ENCODE results near the gene GATD1. TPM values are rescaled to one million over a fixed set of nuclear protein-coding genes. Genes with fewer than 3 reads are reported as not detected.

Gene GATD1
- total RNA-seq, 1 experiment from 2014 or later, result 39.9 TPM

GRCh38 chr11:794013-794765 lies 16.9 kb upstream of the GATD1 start:
- Histone ChIP-seq H3K27me3 (no peaks in the 10 kb centered on the region), H3K4me1 (peaks cover 25% of the 10 kb centered on the region), H3K9me3 (replicated peaks) (no peaks in the 10 kb centered on the region), H3K36me3 (no peaks in the 10 kb centered on the region), H3K27ac (no peak overlapping the region), H3K4me3 (no peak overlapping the region)
- DNase-seq, result peak in 1 of 2 experiments; percentile 24

GRCh38 chr11:793556-793955 lies 16.3 kb upstream of the GATD1 start:
- no peak overlapping the region for H3K4me3 ChIP-seq
- peak in 1 of 2 experiments; percentile 4 for DNase-seq
- H3K27me3 ChIP-seq, result no peaks in the 10 kb centered on the region
- H3K27ac ChIP-seq, result no peak overlapping the region
- peaks cover 31% of the 10 kb centered on the region for H3K4me1 ChIP-seq
- H3K9me3 ChIP-seq (replicated peaks), result no peaks in the 10 kb centered on the region
- H3K36me3 ChIP-seq, result no peaks in the 10 kb centered on the region

GRCh38 chr11:792873-793272 lies 15.6 kb upstream of the GATD1 start:
- H3K4me1 ChIP-seq, result peaks cover 32% of the 10 kb centered on the region
- H3K9me3 ChIP-seq (replicated peaks), result no peaks in the 10 kb centered on the region
- H3K27ac ChIP-seq, result no peak overlapping the region
- DNase-seq, result no peak
- no peaks in the 10 kb centered on the region for H3K27me3 ChIP-seq
- H3K36me3 ChIP-seq, result no peaks in the 10 kb centered on the region
- H3K4me3 ChIP-seq, result no peak overlapping the region

GRCh38 chr11:792535-792821 lies 15.2 kb upstream of the GATD1 start:
- no peak for DNase-seq
- no peak overlapping the region for H3K27ac ChIP-seq

GRCh38 chr11:791658-792534 lies 14.6 kb upstream of the GATD1 start:
- DNase-seq, result peak in 1 of 2 experiments; percentile 2
- Histone ChIP-seq H3K36me3 (no peaks in the 10 kb centered on the region), H3K27ac (no peak overlapping the region), H3K9me3 (replicated peaks) (no peaks in the 10 kb centered on the region), H3K4me1 (peaks cover 31% of the 10 kb centered on the region), H3K4me3 (no peak overlapping the region), H3K27me3 (no peaks in the 10 kb centered on the region)

More at GRCh38 chr11:792535-792821, 15.2 kb upstream of the GATD1 start:
- no peak overlapping the region for H3K4me3 ChIP-seq
- H3K27me3 ChIP-seq, result no peaks in the 10 kb centered on the region
- H3K4me1 ChIP-seq, result peaks cover 32% of the 10 kb centered on the region
- no peaks in the 10 kb centered on the region for H3K36me3 ChIP-seq
- H3K9me3 ChIP-seq (replicated peaks), result no peaks in the 10 kb centered on the region

GRCh38 chr11:790721-791564 lies 13.7 kb upstream of the GATD1 start:
- peaks cover 32% of the 10 kb centered on the region for H3K4me1 ChIP-seq
- peak; percentile 61 to 65 for DNase-seq
- H3K27ac ChIP-seq, result no peak overlapping the region
- H3K4me3 ChIP-seq, result no peak overlapping the region
- no peaks in the 10 kb centered on the region for H3K9me3 ChIP-seq (replicated peaks)
- H3K36me3 ChIP-seq, result no peaks in the 10 kb centered on the region
- H3K27me3 ChIP-seq, result no peaks in the 10 kb centered on the region

GRCh38 chr11:789943-790342 lies 12.7 kb upstream of the GATD1 start, which contains the start of gene CEND1:
Gene CEND1 (minus strand): TSS chr11:790090. CDS start chr11:788576, 1,514 bp downstream.
- Histone ChIP-seq H3K4me1 (peaks cover 23% of the 10 kb centered on the region), H3K36me3 (no peaks in the 10 kb centered on the region), H3K4me3 (peak within 1 kb of the TSS; percentile 33), H3K9me3 (replicated peaks) (no peaks in the 10 kb centered on the region), H3K27me3 (no peaks in the 10 kb centered on the region), H3K27ac (peak within 1 kb of the TSS; percentile 34)
- peak in 1 of 2 experiments; percentile 52 for DNase-seq

GRCh38 chr11:788953-789940 lies 12.0 kb upstream of the GATD1 start:
- DNase-seq, result peak; percentile 62 to 66
- peaks cover 23% of the 10 kb centered on the region for H3K4me1 ChIP-seq
- no peaks in the 10 kb centered on the region for H3K36me3 ChIP-seq
- H3K27ac ChIP-seq, result peak overlapping the region; percentile 34
- peak overlapping the region; percentile 33 for H3K4me3 ChIP-seq
- H3K9me3 ChIP-seq (replicated peaks), result no peaks in the 10 kb centered on the region
- H3K27me3 ChIP-seq, result no peaks in the 10 kb centered on the region

- no peaks in the 10 kb centered on the region for H3K9me3 ChIP-seq (replicated peaks)
- no peak overlapping the region for H3K4me3 ChIP-seq
- DNase-seq, result no peak
- H3K27ac ChIP-seq, result no peak overlapping the region
- H3K27me3 ChIP-seq, result no peaks in the 10 kb centered on the region
- no peaks in the 10 kb centered on the region for H3K36me3 ChIP-seq
- H3K4me1 ChIP-seq, result peaks cover 23% of the 10 kb centered on the region
These were observed 10.8 kb upstream of the GATD1 start for GRCh38 chr11:788009-788640.

GRCh38 chr11:787084-787675 lies 9.9 kb upstream of the GATD1 start:
- no peaks in the 10 kb centered on the region for H3K9me3 ChIP-seq (replicated peaks)
- no peak overlapping the region for H3K4me3 ChIP-seq
- no peaks in the 10 kb centered on the region for H3K27me3 ChIP-seq
- DNase-seq, result no peak
- no peaks in the 10 kb centered on the region for H3K36me3 ChIP-seq
- H3K27ac ChIP-seq, result no peak overlapping the region
- peaks cover 23% of the 10 kb centered on the region for H3K4me1 ChIP-seq

GRCh38 chr11:786235-787083 lies 9.2 kb upstream of the GATD1 start:
- peak; percentile 54 to 60 for DNase-seq
- Histone ChIP-seq H3K27ac (no peak overlapping the region), H3K36me3 (no peaks in the 10 kb centered on the region), H3K4me1 (peaks cover 23% of the 10 kb centered on the region), H3K27me3 (no peaks in the 10 kb centered on the region), H3K9me3 (replicated peaks) (no peaks in the 10 kb centered on the region), H3K4me3 (no peak overlapping the region)

- Histone ChIP-seq H3K27ac (no peak overlapping the region), H3K27me3 (no peaks in the 10 kb centered on the region)
These were observed 6.3 kb upstream of the GATD1 start for GRCh38 chr11:783581-784015.

More at GRCh38 chr11:783581-784015, 6.3 kb upstream of the GATD1 start:
- peaks cover 9% of the 10 kb centered on the region for H3K4me1 ChIP-seq
- no peak overlapping the region for H3K4me3 ChIP-seq
- peak; percentile 72 to 76 for DNase-seq
- no peaks in the 10 kb centered on the region for H3K9me3 ChIP-seq (replicated peaks)
- H3K36me3 ChIP-seq, result no peaks in the 10 kb centered on the region
